ENCODE data around the gene C19orf12. TPM values are rescaled to one million over a fixed set of nuclear protein-coding genes. Genes with fewer than 3 reads are reported as not detected.
A peak's percentile ranks its signal among the peaks of the same experiment; 100 is the strongest.

C19orf12 gene
- total and polyA plus RNA-seq, 2 donors (not counting 1 experiment from before 2014, with no cell fraction given), result 25.4 to 26.8 TPM

- Histone ChIP-seq H3K4me3 (replicated peaks in 1 of 4; ENCODE audit: control extremely low read depth in 1 of 4, insufficient read depth in 1 of 4, low read depth in 3 of 4, low read length in 4 of 4) (no peak overlapping the region), H3K9me3 (ENCODE audit: control insufficient read depth, insufficient read depth, low read depth, low read length) (no peaks in the 10 kb centered on the region), H3K27me3 (ENCODE audit: control insufficient read depth, insufficient read depth, low read length) (no peaks in the 10 kb centered on the region), H3K4me2 (ENCODE audit: extremely low read depth, insufficient read depth, low read length) (no peak overlapping the region), H3K9ac (ENCODE audit: insufficient read depth, low read length) (no peak overlapping the region), H2AFZ (ENCODE audit: low read length) (no peak overlapping the region), H3K27ac (ENCODE audit: insufficient read depth, low read length) (no peak overlapping the region), H4K20me1 (ENCODE audit: control insufficient read depth, extremely low read depth, insufficient read depth, low read length) (peaks cover 2% of the 10 kb centered on the region), H3K36me3 (ENCODE audit: control insufficient read depth, insufficient read depth, low read length) (peaks cover 13% of the 10 kb centered on the region), H3K79me2 (ENCODE audit: control insufficient read depth, insufficient read depth, low read length) (peaks cover 61% of the 10 kb centered on the region), H3K4me1 (ENCODE audit: control insufficient read depth, extremely low read depth, insufficient read depth, low read length) (peaks cover 18% of the 10 kb centered on the region)
- DNase-seq (ENCODE audit: low read depth in 2 of 2), result no peak
- TF ChIP-seq EZH2 (IDR thresholded peaks at IDR 0.05; ENCODE audit: low read length, missing control alignments) (no peak), CTCF (conservative IDR thresholded peaks at IDR 0.05 in 1 of 2, IDR thresholded peaks at IDR 0.05 in 1 of 2; ENCODE audit: low read depth in 1 of 2, low read length in 2 of 2) (peak in 1 of 2 donors; percentile 29)
Measured at GRCh38 chr19:29668746-29669609, 46.1 kb downstream of the C19orf12 start.

DNA sequence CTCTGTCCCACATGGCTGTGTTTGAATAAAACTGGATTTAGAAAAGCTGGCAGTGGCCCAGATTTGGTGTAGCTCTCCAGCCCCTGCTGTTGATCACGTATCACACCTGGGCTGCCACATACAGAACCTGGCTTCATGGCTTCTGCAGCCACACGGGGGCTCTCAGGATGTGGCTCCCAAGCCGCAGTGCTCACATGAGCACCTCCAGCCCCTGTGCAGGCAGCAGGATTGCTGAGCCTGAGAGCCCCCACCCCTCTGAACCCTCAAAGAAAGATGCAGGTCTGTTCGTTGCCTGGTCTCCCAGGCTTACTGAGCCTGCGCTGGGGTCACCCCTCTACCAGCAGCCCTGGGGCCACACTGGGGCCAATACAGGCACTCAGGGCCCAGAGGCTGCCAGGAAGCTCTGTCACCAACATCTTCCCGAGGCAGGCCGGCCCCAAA, 47.1 kb downstream of the C19orf12 start:
- DNase-seq (ENCODE audit: low read depth in 2 of 2), result no peak
- Histone ChIP-seq H3K27me3 (ENCODE audit: control insufficient read depth, insufficient read depth, low read length) (no peaks in the 10 kb centered on the region), H3K4me2 (ENCODE audit: extremely low read depth, insufficient read depth, low read length) (peak overlapping the region; percentile 99), H3K79me2 (ENCODE audit: control insufficient read depth, insufficient read depth, low read length) (peaks cover 53% of the 10 kb centered on the region), H3K9ac (ENCODE audit: insufficient read depth, low read length) (no peak overlapping the region), H3K4me3 (replicated peaks in 1 of 4; ENCODE audit: control extremely low read depth in 1 of 4, insufficient read depth in 1 of 4, low read depth in 3 of 4, low read length in 4 of 4) (peak overlapping the region in 1 of 4 experiments; percentile 95), H4K20me1 (ENCODE audit: control insufficient read depth, extremely low read depth, insufficient read depth, low read length) (peaks cover 2% of the 10 kb centered on the region), H3K4me1 (ENCODE audit: control insufficient read depth, extremely low read depth, insufficient read depth, low read length) (peaks cover 22% of the 10 kb centered on the region), H2AFZ (ENCODE audit: low read length) (no peak overlapping the region), H3K9me3 (ENCODE audit: control insufficient read depth, insufficient read depth, low read depth, low read length) (no peaks in the 10 kb centered on the region), H3K27ac (ENCODE audit: insufficient read depth, low read length) (no peak overlapping the region), H3K36me3 (ENCODE audit: control insufficient read depth, insufficient read depth, low read length) (peaks cover 11% of the 10 kb centered on the region)
- no peak for TF ChIP-seq CTCF (conservative IDR thresholded peaks at IDR 0.05 in 1 of 2, IDR thresholded peaks at IDR 0.05 in 1 of 2; ENCODE audit: low read depth in 1 of 2, low read length in 2 of 2)
- TF ChIP-seq EZH2 (IDR thresholded peaks at IDR 0.05; ENCODE audit: low read length, missing control alignments), result no peak

DNA sequence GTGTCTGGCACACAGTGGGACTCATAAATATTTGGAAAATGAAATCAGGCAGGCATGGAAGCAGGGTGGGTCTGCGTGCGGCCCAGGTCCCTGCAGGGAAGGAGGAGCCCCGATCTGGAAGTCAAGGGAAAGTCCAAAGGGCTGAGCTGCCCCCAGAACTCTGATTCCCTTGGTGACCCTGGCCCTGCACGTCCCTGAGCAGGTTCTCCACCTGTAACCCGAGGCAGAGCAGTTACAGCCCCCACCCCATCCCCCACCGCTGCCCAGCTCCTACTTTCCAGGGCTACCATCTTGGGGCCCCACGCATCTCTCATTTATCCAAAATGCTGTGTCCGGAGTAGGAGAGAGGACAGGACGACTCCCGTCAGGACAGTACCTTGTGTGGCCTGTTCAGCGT, 47.7 kb downstream of the C19orf12 start:
- Histone ChIP-seq H3K4me2 (ENCODE audit: extremely low read depth, insufficient read depth, low read length) (peak overlapping the region; percentile 99), H3K4me1 (ENCODE audit: control insufficient read depth, extremely low read depth, insufficient read depth, low read length) (peaks cover 25% of the 10 kb centered on the region), H3K36me3 (ENCODE audit: control insufficient read depth, insufficient read depth, low read length) (peaks cover 11% of the 10 kb centered on the region), H3K27ac (ENCODE audit: insufficient read depth, low read length) (peak overlapping the region; percentile 90), H3K9ac (ENCODE audit: insufficient read depth, low read length) (no peak overlapping the region), H3K9me3 (ENCODE audit: control insufficient read depth, insufficient read depth, low read depth, low read length) (no peaks in the 10 kb centered on the region), H3K4me3 (replicated peaks in 1 of 4; ENCODE audit: control extremely low read depth in 1 of 4, insufficient read depth in 1 of 4, low read depth in 3 of 4, low read length in 4 of 4) (peak overlapping the region; percentile 52 to 95 (median 70)), H3K27me3 (ENCODE audit: control insufficient read depth, insufficient read depth, low read length) (no peaks in the 10 kb centered on the region), H4K20me1 (ENCODE audit: control insufficient read depth, extremely low read depth, insufficient read depth, low read length) (peaks cover 2% of the 10 kb centered on the region), H2AFZ (ENCODE audit: low read length) (no peak overlapping the region), H3K79me2 (ENCODE audit: control insufficient read depth, insufficient read depth, low read length) (peaks cover 48% of the 10 kb centered on the region)
- DNase-seq (ENCODE audit: low read depth in 2 of 2), result no peak
- TF ChIP-seq EZH2 (IDR thresholded peaks at IDR 0.05; ENCODE audit: low read length, missing control alignments) (no peak), CTCF (conservative IDR thresholded peaks at IDR 0.05 in 1 of 2, IDR thresholded peaks at IDR 0.05 in 1 of 2; ENCODE audit: low read depth in 1 of 2, low read length in 2 of 2) (no peak)
